Measurements from ENCODE around the gene KIAA0753.
"Not testable (repeated sequence)": the region's sequence is repeated elsewhere in the genome, so short reads cannot be mapped to it uniquely, and the experiment has no call there.

The KIAA0753 gene

GRCh38 chr17:6599364-6599763 is 41.1 kb downstream of the KIAA0753 start:
- DNase-seq: no peak

- DNase-seq: no peak
Measured at GRCh38 chr17:6597727-6598126, 42.8 kb downstream of the KIAA0753 start.

GRCh38 chr17:6596941-6597340 is 43.6 kb downstream of the KIAA0753 start:
- no peak for DNase-seq

- DNase-seq: no peak
Measured at GRCh38 chr17:6596511-6596910, 44.0 kb downstream of the KIAA0753 start.

- DNase-seq: no peak
Measured at GRCh38 chr17:6596081-6596480, 44.4 kb downstream of the KIAA0753 start.

GRCh38 chr17:6593371-6593770 is 47.1 kb downstream of the KIAA0753 start:
- not testable (repeated sequence) for DNase-seq

GRCh38 chr17:6592173-6592572 is 48.3 kb downstream of the KIAA0753 start:
- no peak for DNase-seq

GRCh38 chr17:6591599-6592158 is 48.8 kb downstream of the KIAA0753 start:
- DNase-seq: no peak

- DNase-seq: no peak
Measured at GRCh38 chr17:6589266-6589946, 51.1 kb downstream of the KIAA0753 start.

GRCh38 chr17:6588165-6588564 is 52.3 kb downstream of the KIAA0753 start:
- no peak for DNase-seq

- no peak for DNase-seq
Measured at GRCh38 chr17:6587310-6587709, 53.2 kb downstream of the KIAA0753 start.

GRCh38 chr17:6583411-6583810 is 57.1 kb downstream of the KIAA0753 start:
- DNase-seq: no peak

GRCh38 chr17:6580625-6581024 is 59.9 kb downstream of the KIAA0753 start:
- DNase-seq: no peak

GRCh38 chr17:6578491-6578890 is 62.0 kb downstream of the KIAA0753 start:
- no peak for DNase-seq

- DNase-seq: no peak
Measured at GRCh38 chr17:6577686-6578263, 62.7 kb downstream of the KIAA0753 start.

- no peak for DNase-seq
Measured at GRCh38 chr17:6576038-6576785, 64.3 kb downstream of the KIAA0753 start.

GRCh38 chr17:6575596-6575988 is 64.9 kb downstream of the KIAA0753 start:
- no peak for DNase-seq

- DNase-seq: peak in 6 of 56 donors; percentile 13 to 38 (median 20)
Measured at GRCh38 chr17:6574687-6575595, 65.6 kb downstream of the KIAA0753 start.

GRCh38 chr17:6573982-6574686 is 66.4 kb downstream of the KIAA0753 start:
- DNase-seq: no peak

- not testable (repeated sequence) for DNase-seq
Measured at GRCh38 chr17:6573495-6573894, 67.0 kb downstream of the KIAA0753 start.

- DNase-seq: no peak
Measured at GRCh38 chr17:6572972-6573370, 67.5 kb downstream of the KIAA0753 start.

Data from nucleus accumbens (tissue), 56 donors.